HEK293 (cell line): Measurements from ENCODE around the gene TRAPPC2.
A peak's percentile ranks its signal among the peaks of the same experiment; 100 is the strongest.

Experiments used
- SALL2 ChIP-seq: fragments of 450-650 bp; formaldehyde crosslinking; IDR thresholded peaks from 2 replicates; pipeline ENCODE4 v1.5.0; 2017; ENCODE audit warnings: missing biosample characterization, mild to moderate bottlenecking, missing genetic modification characterization, borderline replicate concordance
- ZBTB1 ChIP-seq: fragments of 450-650 bp; formaldehyde crosslinking; IDR thresholded peaks from 2 replicates; pipeline ENCODE4 v1.5.1; 2016; ENCODE audit warnings: missing biosample characterization, missing genetic modification characterization
- ZBTB8A ChIP-seq: fragments of 450-650 bp; formaldehyde crosslinking; IDR thresholded peaks from 2 replicates; pipeline ENCODE4 v1.5.1; 2016; ENCODE audit warnings: missing biosample characterization, missing genetic modification characterization
- ZFP41 ChIP-seq: fragments of 450-650 bp; formaldehyde crosslinking; IDR thresholded peaks from 2 replicates; pipeline ENCODE4 v1.5.1; 2016; ENCODE audit warnings: missing biosample characterization, missing genetic modification characterization, borderline replicate concordance
- ZNF324 ChIP-seq: fragments of 450-650 bp; formaldehyde crosslinking; IDR thresholded peaks from 2 replicates; pipeline ENCODE4 v1.5.1; 2016; ENCODE audit warnings: missing biosample characterization, missing genetic modification characterization
- ZNF350 ChIP-seq: fragments of 450-650 bp; formaldehyde crosslinking; IDR thresholded peaks from 2 replicates; pipeline ENCODE4 v1.5.0; 2017; ENCODE audit warnings: missing biosample characterization, mild to moderate bottlenecking, missing genetic modification characterization
- ZNF426 ChIP-seq: fragments of 450-650 bp; formaldehyde crosslinking; IDR thresholded peaks from 2 replicates; pipeline ENCODE4 v1.5.1; 2017; ENCODE audit warnings: missing biosample characterization, missing genetic modification characterization, mild to moderate bottlenecking, inconsistent platforms, moderate library complexity
- ZNF530 ChIP-seq: fragments of 450-650 bp; formaldehyde crosslinking; IDR thresholded peaks from 2 replicates; pipeline ENCODE4 v1.5.1; 2016; ENCODE audit warnings: low read depth, missing biosample characterization, missing genetic modification characterization
- ZNF747 ChIP-seq: fragments of 450-650 bp; formaldehyde crosslinking; IDR thresholded peaks from 2 replicates; pipeline ENCODE4 v1.5.1; 2016; ENCODE audit warnings: missing biosample characterization, missing genetic modification characterization
- TF ChIP-seq, protein P1 (sequence below): fragments of 450-650 bp; formaldehyde crosslinking; IDR thresholded peaks from 2 replicates; pipeline ENCODE4 v1.5.1; 2016; ENCODE audit warnings: missing biosample characterization, missing genetic modification characterization
- TF ChIP-seq, protein P2 (sequence below): fragments of 450-650 bp; formaldehyde crosslinking; IDR thresholded peaks from 2 replicates; pipeline ENCODE4 v1.5.1; 2016; ENCODE audit warnings: missing biosample characterization, missing genetic modification characterization
- TF ChIP-seq, protein P3 (sequence below): fragments of 450-650 bp; formaldehyde crosslinking; IDR thresholded peaks from 2 replicates; pipeline ENCODE4 v1.5.1; 2016; ENCODE audit warnings: missing biosample characterization, missing genetic modification characterization

DNA sequence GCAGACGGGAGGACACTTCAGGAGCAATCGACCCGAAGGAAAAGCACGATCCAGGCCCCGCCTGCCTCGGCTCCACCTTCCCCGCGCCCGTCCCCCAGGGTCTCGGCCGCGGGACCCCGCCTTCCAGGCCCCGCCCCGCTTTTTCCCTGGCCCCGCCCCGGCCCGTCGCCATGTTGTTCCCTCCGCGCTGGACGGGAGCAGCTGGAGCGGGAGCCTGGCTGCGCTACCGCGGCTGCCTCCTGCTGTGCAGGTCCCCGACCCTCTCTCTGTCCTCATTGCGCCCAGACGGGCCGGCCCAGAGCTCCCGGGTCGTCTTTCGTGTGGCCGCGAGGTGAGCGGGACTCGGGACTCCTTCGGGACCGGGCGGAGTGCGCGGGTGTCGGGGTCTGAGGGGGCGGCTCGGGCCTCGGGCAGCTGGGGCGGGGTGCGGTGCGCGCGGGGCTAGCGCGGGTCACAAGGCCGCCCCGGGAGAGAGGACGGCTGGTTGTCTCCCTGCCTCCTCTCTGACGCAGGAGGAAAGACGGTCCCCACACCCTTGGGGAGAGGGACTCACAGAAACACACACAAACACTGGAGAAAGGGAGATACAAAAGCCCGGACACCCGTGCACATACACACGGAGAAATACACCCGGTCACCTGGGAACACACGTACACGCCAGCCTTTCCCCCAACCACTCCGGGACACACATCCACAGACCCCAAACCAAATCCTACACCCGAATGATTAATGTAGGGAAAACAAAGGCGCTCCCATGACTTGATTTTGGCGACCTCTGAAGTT lies 45.3 kb downstream of the TRAPPC2 start, which contains the start of gene RAB9A:
- no peak for TF ChIP-seq SALL2
- TF ChIP-seq, protein P1, sequence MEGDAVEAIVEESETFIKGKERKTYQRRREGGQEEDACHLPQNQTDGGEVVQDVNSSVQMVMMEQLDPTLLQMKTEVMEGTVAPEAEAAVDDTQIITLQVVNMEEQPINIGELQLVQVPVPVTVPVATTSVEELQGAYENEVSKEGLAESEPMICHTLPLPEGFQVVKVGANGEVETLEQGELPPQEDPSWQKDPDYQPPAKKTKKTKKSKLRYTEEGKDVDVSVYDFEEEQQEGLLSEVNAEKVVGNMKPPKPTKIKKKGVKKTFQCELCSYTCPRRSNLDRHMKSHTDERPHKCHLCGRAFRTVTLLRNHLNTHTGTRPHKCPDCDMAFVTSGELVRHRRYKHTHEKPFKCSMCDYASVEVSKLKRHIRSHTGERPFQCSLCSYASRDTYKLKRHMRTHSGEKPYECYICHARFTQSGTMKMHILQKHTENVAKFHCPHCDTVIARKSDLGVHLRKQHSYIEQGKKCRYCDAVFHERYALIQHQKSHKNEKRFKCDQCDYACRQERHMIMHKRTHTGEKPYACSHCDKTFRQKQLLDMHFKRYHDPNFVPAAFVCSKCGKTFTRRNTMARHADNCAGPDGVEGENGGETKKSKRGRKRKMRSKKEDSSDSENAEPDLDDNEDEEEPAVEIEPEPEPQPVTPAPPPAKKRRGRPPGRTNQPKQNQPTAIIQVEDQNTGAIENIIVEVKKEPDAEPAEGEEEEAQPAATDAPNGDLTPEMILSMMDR (tag by site-specific recombination), result peak; percentile 9; the same call in 1 of the 2 replicates
- TF ChIP-seq ZNF530 (tag by site-specific recombination), result no peak
- no peak for TF ChIP-seq ZNF747 (tag by site-specific recombination)
- no peak for TF ChIP-seq ZNF350
- TF ChIP-seq, protein P2, sequence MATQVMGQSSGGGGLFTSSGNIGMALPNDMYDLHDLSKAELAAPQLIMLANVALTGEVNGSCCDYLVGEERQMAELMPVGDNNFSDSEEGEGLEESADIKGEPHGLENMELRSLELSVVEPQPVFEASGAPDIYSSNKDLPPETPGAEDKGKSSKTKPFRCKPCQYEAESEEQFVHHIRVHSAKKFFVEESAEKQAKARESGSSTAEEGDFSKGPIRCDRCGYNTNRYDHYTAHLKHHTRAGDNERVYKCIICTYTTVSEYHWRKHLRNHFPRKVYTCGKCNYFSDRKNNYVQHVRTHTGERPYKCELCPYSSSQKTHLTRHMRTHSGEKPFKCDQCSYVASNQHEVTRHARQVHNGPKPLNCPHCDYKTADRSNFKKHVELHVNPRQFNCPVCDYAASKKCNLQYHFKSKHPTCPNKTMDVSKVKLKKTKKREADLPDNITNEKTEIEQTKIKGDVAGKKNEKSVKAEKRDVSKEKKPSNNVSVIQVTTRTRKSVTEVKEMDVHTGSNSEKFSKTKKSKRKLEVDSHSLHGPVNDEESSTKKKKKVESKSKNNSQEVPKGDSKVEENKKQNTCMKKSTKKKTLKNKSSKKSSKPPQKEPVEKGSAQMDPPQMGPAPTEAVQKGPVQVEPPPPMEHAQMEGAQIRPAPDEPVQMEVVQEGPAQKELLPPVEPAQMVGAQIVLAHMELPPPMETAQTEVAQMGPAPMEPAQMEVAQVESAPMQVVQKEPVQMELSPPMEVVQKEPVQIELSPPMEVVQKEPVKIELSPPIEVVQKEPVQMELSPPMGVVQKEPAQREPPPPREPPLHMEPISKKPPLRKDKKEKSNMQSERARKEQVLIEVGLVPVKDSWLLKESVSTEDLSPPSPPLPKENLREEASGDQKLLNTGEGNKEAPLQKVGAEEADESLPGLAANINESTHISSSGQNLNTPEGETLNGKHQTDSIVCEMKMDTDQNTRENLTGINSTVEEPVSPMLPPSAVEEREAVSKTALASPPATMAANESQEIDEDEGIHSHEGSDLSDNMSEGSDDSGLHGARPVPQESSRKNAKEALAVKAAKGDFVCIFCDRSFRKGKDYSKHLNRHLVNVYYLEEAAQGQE (tag by site-specific recombination), result 0 out of 2 replicates have a peak, but pooled peaks have one; percentile 12
- TF ChIP-seq ZBTB1, result 0 out of 2 replicates have a peak, but pooled peaks have one; percentile 45
- TF ChIP-seq ZNF324 (tag by site-specific recombination), result peak; percentile 14; the same call in 1 of the 2 replicates
- TF ChIP-seq, protein P3, sequence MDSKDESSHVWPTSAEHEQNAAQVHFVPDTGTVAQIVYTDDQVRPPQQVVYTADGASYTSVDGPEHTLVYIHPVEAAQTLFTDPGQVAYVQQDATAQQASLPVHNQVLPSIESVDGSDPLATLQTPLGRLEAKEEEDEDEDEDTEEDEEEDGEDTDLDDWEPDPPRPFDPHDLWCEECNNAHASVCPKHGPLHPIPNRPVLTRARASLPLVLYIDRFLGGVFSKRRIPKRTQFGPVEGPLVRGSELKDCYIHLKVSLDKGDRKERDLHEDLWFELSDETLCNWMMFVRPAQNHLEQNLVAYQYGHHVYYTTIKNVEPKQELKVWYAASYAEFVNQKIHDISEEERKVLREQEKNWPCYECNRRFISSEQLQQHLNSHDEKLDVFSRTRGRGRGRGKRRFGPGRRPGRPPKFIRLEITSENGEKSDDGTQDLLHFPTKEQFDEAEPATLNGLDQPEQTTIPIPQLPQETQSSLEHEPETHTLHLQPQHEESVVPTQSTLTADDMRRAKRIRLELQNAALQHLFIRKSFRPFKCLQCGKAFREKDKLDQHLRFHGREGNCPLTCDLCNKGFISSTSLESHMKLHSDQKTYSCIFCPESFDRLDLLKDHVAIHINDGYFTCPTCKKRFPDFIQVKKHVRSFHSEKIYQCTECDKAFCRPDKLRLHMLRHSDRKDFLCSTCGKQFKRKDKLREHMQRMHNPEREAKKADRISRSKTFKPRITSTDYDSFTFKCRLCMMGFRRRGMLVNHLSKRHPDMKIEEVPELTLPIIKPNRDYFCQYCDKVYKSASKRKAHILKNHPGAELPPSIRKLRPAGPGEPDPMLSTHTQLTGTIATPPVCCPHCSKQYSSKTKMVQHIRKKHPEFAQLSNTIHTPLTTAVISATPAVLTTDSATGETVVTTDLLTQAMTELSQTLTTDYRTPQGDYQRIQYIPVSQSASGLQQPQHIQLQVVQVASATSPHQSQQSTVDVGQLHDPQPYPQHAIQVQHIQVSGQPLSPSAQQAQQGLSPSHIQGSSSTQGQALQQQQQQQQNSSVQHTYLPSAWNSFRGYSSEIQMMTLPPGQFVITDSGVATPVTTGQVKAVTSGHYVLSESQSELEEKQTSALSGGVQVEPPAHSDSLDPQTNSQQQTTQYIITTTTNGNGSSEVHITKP (tag by site-specific recombination), result no peak
- TF ChIP-seq ZNF426 (tag by site-specific recombination), result no peak
- TF ChIP-seq ZFP41 (tag by site-specific recombination), result no peak
- TF ChIP-seq ZBTB8A (tag by site-specific recombination), result 0 out of 2 replicates have a peak, but pooled peaks have one; percentile 33
